SU-DHL-6 (cell line): ENCODE results near the gene ZNF837.

Source experiments
- H2AFZ ChIP-seq: fragments of 200-600 bp; sonication (generic); 2 replicates; pipeline ENCODE4 v1.6.1; 2014; ENCODE audit warnings: low read depth, mild to moderate bottlenecking, moderate library complexity, mixed read lengths, antibody characterized with exemption, low read length; ENCODE audit not compliant: severe bottlenecking
- H3F3A ChIP-seq: fragments of 200-600 bp; shearing (Covaris generic); 2 replicates; pipeline ENCODE4 v1.6.0; 2016; ENCODE audit warnings: antibody characterized with exemption, mild to moderate bottlenecking; ENCODE audit not compliant: insufficient read depth
- H3K27ac ChIP-seq: fragments of 200-600 bp; sonication (generic); 2 replicates; pipeline ENCODE4 v1.5.1; 2016; ENCODE audit warnings: low read depth, mild to moderate bottlenecking, low read length, moderate library complexity, mixed read lengths
- H3K27me3 ChIP-seq: fragments of 200-600 bp; sonication (generic), shearing (Covaris generic); 2 replicates; pipeline ENCODE4 v1.6.0; 2014; ENCODE audit warnings: mild to moderate bottlenecking, low read length
- H3K36me3 ChIP-seq: fragments of 200-600 bp; sonication (generic); 2 replicates; pipeline ENCODE4 v1.6.1; 2014; ENCODE audit warnings: mild to moderate bottlenecking, low read length, mixed read lengths
- H3K4me2 ChIP-seq: fragments of 300-600, 200-600 bp; shearing (Covaris generic), sonication (generic); 2 replicates; pipeline ENCODE4 v1.6.0; 2014; ENCODE audit warnings: low read length, low read depth, mild to moderate bottlenecking; ENCODE audit not compliant: poor library complexity, severe bottlenecking
- H3K4me3 ChIP-seq: fragments of 200-600 bp; sonication (generic); 2 replicates; pipeline ENCODE4 v1.5.1; 2014; ENCODE audit warnings: antibody characterized with exemption, low read length, mild to moderate bottlenecking, mixed read lengths; ENCODE audit not compliant: insufficient read depth, poor library complexity, severe bottlenecking
- H3K79me2 ChIP-seq: fragments of 200-600 bp; sonication (generic); 2 replicates; pipeline ENCODE4 v1.6.1; 2014; ENCODE audit warnings: mild to moderate bottlenecking, low read length, moderate library complexity; ENCODE audit not compliant: insufficient read depth
- H3K9ac ChIP-seq: fragments of 200-600 bp; sonication (generic); 2 replicates; pipeline ENCODE4 v1.7.0; 2014; ENCODE audit warnings: mild to moderate bottlenecking, low read length
- H3K9me2 ChIP-seq: fragments of 200-600 bp; sonication (generic); replicated peaks from 2 replicates; pipeline ENCODE4 v1.6.1; 2014; ENCODE audit warnings: low read length; ENCODE audit not compliant: insufficient read depth
- H3K9me3 ChIP-seq: fragments of 200-600 bp; sonication (generic); 2 replicates; pipeline ENCODE4 v1.6.1; 2014; ENCODE audit warnings: low read length, mixed read lengths; ENCODE audit not compliant: insufficient read depth
- H4K20me1 ChIP-seq: fragments of 200-600 bp; sonication (generic); 2 replicates; pipeline ENCODE4 v1.6.1; 2014; ENCODE audit warnings: low read depth, mild to moderate bottlenecking, antibody characterized with exemption, low read length, moderate library complexity, mixed read lengths
- EZH2phosphoT487 ChIP-seq: fragments of 200-600 bp; sonication (generic), shearing (Covaris generic); conservative IDR thresholded peaks from 2 replicates; pipeline ENCODE4 v1.6.1; 2018; ENCODE audit warnings: mild to moderate bottlenecking, antibody characterized with exemption, low read length, moderate library complexity, mixed read lengths
- TF ChIP-seq, protein P1 (sequence below): fragments of 200-600 bp; sonication (generic); IDR thresholded peaks from one replicate; pipeline ENCODE4 v1.5.1; 2017; ENCODE audit warnings: antibody characterized with exemption, mild to moderate bottlenecking, low read length, moderate library complexity; ENCODE audit not compliant: insufficient read depth, poor library complexity, severe bottlenecking

The ZNF837 gene

DNA sequence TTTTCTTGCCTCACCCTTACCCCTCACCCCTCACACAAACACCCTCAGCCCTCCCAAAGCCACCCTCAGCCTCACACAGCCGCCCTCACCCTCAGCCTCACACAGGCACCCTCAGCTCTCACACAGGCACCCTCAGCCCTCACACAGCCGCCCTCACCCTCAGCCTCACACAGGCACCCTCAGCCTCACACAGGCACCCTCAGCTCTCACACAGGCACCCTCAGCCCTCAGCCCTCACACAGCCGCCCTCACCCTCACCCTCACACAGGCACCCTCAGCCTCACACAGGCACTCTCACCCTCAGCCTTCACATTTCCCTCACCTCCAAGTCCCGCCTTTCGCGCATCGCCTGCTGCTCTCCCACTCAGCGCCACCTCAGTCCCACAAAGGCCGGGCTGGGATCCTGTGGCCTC is 54.3 kb downstream of the ZNF837 start:
- peaks cover 6% of the 10 kb centered on the region; the same call in 1 of the 2 replicates for H3K79me2 ChIP-seq
- no peak overlapping the region for H3K27ac ChIP-seq
- TF ChIP-seq, protein P1, sequence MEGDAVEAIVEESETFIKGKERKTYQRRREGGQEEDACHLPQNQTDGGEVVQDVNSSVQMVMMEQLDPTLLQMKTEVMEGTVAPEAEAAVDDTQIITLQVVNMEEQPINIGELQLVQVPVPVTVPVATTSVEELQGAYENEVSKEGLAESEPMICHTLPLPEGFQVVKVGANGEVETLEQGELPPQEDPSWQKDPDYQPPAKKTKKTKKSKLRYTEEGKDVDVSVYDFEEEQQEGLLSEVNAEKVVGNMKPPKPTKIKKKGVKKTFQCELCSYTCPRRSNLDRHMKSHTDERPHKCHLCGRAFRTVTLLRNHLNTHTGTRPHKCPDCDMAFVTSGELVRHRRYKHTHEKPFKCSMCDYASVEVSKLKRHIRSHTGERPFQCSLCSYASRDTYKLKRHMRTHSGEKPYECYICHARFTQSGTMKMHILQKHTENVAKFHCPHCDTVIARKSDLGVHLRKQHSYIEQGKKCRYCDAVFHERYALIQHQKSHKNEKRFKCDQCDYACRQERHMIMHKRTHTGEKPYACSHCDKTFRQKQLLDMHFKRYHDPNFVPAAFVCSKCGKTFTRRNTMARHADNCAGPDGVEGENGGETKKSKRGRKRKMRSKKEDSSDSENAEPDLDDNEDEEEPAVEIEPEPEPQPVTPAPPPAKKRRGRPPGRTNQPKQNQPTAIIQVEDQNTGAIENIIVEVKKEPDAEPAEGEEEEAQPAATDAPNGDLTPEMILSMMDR = no peak
- TF ChIP-seq EZH2phosphoT487 = no peak
- H3K27me3 ChIP-seq = no peaks in the 10 kb centered on the region
- H3K4me3 ChIP-seq = peak overlapping the region; percentile 82
- H3K9ac ChIP-seq = peak overlapping the region; percentile 72
- H3K36me3 ChIP-seq = no peaks in the 10 kb centered on the region
- peak overlapping the region; percentile 10 for H2AFZ ChIP-seq
- H4K20me1 ChIP-seq = no peaks in the 10 kb centered on the region
- H3F3A ChIP-seq = no peaks in the 10 kb centered on the region
- no peaks in the 10 kb centered on the region for H3K9me3 ChIP-seq
- H3K4me2 ChIP-seq = peak overlapping the region; percentile 66
- no peaks in the 10 kb centered on the region for H3K9me2 ChIP-seq

DNA sequence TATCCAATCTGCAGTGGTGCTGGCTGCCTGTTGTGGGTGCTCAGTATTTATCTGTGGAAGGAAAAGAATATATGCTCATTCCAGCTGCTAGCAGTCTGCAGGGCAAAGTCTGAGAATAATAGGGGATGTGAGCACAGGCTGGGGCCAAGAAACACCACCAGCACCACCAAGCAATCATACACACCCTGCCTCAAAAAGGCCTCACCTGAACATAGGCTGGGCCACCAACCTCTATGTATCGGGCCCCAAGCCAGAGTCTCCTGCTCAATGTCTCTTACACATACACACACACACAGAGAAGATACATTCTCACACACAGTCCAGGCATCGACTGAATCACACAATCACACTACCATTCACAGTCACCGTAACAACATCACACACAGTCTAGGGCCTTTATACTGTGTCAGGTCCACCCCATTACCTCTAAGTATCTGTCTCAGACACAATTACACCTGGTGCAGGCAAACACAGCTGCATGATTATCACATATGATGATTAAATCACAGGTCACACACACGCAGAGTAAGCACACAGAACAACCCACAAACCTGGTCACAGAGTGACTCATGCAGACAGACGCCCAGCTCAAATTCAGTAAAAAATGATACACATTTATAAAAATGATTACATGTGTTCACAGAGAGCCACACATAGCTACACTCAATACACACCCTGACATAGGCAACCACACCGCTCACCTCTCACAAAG is 55.4 kb downstream of the ZNF837 start:
- Histone ChIP-seq H3K27me3 (no peaks in the 10 kb centered on the region), H3K4me2 (peak overlapping the region; percentile 66), H3F3A (no peaks in the 10 kb centered on the region), H3K79me2 (peaks cover 6% of the 10 kb centered on the region; the same call in 1 of the 2 replicates), H3K4me3 (peak overlapping the region; percentile 82), H3K9me2 (no peaks in the 10 kb centered on the region), H2AFZ (no peak overlapping the region), H3K36me3 (no peaks in the 10 kb centered on the region), H3K27ac (no peak overlapping the region), H4K20me1 (no peaks in the 10 kb centered on the region), H3K9ac (peak overlapping the region; percentile 72), H3K9me3 (no peaks in the 10 kb centered on the region)
- TF ChIP-seq, protein P1 = no peak
- TF ChIP-seq EZH2phosphoT487 = no peak

DNA sequence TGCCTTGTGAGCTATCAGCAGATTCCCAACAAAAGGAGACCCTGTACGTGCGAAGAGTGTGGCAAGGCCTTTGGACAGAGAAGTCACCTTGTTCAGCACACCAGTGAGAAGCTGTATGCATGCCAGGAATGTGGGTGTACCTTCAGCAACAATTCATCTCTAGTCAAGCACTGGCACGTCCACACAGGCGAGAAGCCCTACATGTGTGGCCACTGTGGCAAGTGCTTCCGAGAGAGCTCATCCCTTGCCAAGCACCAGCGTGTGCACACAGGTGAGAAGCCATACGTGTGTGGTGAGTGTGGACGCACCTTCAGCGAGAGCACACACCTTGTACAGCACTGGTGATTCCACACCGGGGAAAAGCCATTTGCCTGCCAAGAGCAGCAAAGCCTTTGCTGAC is 61.6 kb downstream of the ZNF837 start:
- Histone ChIP-seq H3K9me3 (no peaks in the 10 kb centered on the region), H2AFZ (no peak overlapping the region), H3K9ac (no peak overlapping the region), H3K9me2 (no peaks in the 10 kb centered on the region), H3K4me3 (no peak overlapping the region), H3F3A (0 out of 2 replicates have a peak, but pooled peaks cover 4% of the 10 kb centered on the region), H3K36me3 (no peaks in the 10 kb centered on the region), H4K20me1 (no peaks in the 10 kb centered on the region), H3K4me2 (no peak overlapping the region), H3K27ac (no peak overlapping the region), H3K79me2 (no peaks in the 10 kb centered on the region), H3K27me3 (no peaks in the 10 kb centered on the region)
- TF ChIP-seq, protein P1 = no peak
- TF ChIP-seq EZH2phosphoT487 = no peak
